COLO668 (cell line): ENCODE results near the gene SLC33A1.
"Not testable (repeated sequence)": the region's sequence is repeated elsewhere in the genome, so short reads cannot be mapped to it uniquely, and the experiment has no call there.

Experiments used
- DNase-seq: peaks from one replicate; lab custom pipeline; 2025; ENCODE audit not compliant: unreplicated experiment; lab: John Stamatoyannopoulos, UW

The SLC33A1 gene

DNA sequence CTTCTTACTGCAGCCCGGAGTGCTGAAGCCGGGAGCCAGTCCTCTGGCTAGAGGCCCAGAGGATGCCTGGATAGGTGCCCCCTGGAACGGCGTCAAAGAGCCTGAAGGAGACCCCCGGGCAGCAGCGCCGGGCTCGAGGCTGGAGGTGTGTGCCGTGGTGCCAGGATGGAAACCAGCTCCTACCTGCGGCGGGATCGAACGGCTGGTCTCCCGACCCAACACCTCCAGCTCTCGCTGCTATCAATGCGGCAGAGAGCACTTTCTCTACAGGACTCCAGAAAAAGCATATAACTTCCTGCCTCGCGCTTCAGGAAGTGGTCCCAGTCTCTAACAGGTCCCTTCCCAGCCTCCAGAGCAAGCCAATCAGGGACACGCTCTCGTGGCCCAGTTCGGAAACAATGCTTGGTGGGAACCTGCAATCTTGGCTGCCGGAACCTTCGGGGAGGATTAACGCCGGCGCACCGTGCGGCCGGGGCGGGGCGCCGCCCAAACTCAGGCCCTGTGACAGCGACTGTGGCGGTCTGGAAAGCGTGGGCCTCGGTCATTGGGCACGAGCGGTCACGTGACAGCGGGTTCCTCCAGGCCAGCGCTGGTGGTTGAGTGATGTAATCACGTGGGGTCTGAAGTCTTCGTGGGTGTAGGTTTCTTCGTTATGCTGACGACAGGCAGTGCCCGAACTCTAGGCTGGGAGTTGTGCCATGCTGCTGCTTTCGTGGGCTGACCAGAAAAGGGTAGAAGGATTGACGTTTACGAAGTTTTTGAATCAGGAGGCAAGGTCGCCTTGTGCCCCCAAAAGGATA lies at the start of gene SLC33A1:
SLC33A1 (minus strand) TSS at position 287 of the 800 bp plus-strand sequence. CDS start 430 bp downstream, outside the sequence.
- peak; percentile 94 for DNase-seq

DNA sequence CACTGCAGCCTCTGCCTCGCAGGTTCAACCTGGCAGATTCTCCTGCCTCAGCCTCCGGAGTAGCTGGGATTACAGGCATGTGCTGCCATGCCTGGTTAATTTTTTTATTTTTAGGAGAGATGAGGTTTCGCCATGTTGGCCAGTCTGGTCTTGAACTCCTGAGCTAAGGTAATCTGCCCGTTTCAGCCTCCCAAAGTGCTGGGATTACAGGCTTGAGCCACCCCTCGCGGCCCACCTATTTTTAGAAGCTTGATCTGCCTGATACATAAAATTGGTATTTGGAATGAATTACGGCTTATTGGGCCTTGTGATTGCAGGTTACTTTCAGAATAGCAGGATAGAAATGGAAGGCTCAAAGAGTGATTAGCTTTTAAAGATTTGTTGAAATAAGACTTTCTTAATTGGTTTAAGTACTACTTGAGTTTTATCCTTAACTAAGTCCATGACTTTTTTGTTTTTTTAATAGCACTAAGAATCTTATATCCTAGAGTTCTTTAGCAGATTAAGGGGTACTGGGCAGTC lies 41.2 kb upstream of the SLC33A1 start:
- no peak for DNase-seq

DNA sequence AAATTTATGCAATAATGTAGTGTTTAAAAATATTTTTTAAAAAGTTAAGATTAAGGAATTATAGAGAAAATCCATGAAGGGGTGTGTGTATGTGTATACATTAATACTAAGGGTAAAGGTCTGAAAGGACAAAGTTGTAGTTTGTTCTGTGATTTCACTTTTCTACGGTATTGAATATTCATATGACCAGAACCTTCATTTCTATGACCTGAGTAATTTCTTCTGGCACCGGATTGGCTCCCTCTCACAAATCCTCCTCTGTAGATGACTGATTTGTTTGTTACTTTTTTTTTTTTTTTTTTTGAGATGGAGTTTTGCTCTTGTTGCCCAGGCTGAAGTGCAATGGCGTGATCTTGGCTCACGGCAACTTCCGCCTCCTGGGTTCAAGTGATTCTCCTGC lies 37.1 kb upstream of the SLC33A1 start:
- no peak for DNase-seq

- no peak for DNase-seq
These were observed 36.5 kb upstream of the SLC33A1 start for GRCh38 chr3:155890671-155891190.

GRCh38 chr3:155889952-155890351 lies 35.7 kb upstream of the SLC33A1 start:
- no peak for DNase-seq

GRCh38 chr3:155889212-155889611 lies 35.0 kb upstream of the SLC33A1 start:
- no peak for DNase-seq

DNA sequence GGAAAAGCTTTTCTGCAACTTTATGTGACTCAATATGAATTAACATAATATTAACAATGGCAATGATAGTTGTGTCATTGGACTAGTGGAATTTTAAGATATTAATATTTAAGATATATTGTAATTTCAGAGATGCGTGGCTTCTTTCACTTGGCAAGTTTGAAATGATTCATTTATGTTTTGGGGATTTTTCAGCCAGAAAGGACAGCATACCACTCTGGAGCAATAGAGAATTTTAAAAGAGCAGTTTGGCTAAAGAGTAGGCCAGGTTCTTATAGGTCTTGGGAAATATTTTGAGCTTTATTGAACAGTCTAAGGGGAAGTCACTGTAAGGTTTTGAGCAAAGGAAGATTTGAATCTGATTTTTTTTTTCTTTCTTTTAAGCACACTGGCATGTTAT lies 32.7 kb upstream of the SLC33A1 start:
- DNase-seq = no peak

DNA sequence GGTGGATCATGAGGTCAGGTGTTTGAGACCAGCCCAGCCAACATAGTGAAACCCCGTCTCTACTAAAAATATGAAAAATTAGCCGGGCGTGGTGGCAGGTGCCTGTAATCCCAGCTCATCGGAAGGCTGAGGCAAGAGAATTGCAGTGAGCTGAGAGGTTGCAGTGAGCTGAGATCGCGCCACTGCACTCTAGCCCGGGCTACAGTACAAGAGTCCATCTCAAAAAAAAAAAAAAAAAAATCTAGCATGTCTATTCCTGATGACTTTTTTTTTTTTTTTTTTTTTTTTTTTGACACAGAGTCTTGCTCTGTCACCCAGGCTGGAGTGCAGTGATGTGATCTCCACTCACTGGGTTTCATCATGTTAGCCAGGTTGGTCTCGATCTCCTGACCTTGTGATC lies 32.1 kb upstream of the SLC33A1 start:
- not testable (repeated sequence) for DNase-seq

DNA sequence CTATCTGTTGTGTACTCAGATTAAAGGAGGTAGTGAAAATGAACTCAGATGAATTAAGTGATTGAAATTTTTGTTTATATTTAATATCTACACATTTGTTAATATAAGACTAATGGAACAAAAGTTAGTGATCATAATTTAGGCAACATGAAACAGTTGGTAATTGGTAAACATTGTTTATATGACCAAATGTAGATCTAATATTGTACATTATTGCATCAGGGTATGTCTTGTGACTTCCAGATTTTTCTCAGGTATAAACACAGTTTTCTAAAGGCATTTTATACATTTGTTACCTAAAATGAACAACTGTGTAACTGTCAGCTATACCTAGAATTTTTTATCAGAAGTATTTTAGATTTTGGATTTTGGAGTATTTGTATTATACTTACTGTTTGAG lies 31.1 kb upstream of the SLC33A1 start:
- DNase-seq = no peak

DNA sequence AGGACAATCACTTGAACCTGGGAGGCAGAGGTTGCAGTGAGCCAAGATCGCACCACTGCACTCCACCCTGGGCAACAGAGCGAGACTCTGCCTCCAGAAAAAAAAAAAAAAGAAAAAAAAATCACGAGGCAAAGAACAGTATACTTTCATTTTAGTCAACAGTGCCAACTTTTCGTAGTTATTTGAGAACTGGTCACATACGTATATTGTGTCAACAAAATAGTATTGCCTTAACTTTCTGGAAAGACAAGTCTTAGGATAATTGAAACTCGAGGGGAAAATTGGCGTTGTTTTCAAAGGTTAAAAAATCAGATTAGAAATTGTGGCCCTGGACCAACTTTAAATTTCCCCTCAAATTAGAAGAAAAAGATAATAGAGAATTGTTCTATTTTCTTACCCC lies 30.1 kb upstream of the SLC33A1 start:
- DNase-seq = no peak

DNA sequence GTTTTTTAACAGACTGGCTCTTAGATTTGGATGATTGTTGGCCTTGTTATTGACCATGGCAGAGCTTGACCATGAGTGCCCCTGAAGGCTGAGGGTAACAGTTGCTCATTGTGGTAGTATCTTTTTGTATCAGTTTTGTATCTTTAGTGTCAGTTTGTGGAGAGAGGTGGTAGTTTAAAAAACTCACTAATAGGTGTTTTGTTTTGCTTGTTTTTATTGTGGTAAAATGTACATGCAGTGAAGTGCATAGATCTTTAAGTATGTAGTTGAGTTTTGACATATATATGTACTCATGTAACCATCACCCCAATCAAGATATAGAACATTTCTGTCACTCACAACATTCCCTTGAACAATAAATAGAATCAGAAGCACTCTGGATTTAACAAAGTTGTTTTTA lies 26.1 kb upstream of the SLC33A1 start:
- DNase-seq = no peak

DNA sequence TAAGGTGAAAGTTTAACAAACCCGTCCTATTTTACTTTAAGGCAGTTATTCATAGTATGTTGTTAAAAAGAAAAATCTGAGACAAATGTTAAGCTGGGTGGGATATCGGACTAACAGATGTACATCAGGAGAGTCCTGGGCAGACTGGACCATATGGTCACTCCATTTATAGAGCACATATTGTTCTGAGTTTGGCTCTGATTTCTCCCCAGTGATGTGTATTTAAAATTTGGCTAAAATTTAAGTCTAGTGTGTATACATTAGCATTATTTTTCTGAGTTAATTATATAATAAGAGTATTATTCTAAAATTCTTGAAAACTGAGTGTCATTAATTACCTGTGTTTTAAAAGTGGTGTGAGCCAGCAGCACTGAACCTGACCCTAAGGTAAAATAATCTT lies 22.3 kb upstream of the SLC33A1 start:
- DNase-seq = no peak

DNA sequence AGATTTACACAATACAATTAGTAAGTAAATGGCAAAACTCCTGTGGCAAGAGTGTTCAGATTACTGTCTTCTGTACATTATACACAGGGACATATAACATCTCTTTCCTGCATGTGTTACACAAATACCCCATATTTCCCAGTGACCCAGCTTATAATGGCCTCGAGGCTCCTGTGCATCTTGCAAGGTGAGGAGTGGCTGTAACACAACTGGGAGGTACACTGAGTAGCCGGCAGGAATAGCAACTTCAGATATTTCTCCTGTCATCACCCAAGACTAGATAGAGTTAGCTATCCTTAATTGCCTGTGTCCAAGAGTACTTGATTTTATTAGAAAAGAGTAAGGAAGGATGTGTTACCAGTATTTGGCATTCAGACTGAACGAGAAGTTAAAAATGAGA lies 21.8 kb upstream of the SLC33A1 start:
- DNase-seq = no peak

DNA sequence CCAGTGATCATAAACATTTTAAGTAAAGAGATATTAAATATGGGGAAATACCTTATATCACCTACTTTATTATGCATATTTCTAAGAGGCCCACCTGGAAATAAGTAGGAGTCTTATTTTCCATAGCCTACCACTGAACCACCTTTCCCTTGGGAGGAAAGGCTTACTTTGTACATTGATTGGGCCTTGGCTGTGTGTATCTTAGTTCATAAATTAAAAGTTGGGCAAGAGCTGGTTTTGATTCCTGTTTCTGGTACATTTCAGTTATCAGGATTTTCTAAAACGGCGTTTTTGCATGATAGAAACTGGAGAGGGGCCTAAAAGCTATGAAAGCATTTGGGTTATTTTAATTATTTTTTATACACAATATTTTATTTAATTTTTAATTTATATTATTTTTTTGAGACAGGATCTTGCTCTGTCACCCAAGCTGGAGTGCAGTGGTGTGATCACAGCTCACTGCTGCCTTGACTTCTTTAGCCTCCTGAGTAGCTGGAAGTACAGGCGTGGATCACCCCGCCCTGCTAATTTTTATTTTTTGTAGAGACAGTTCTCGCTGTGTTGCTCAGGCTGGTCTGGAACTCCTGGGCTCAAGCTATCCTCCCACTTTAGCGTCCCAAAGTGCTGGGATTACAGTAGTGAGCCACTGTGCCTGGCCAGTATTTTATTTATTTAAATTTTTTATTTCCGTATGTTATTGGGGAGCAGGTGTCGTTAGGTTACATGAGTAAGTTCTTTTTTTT lies 18.8 kb upstream of the SLC33A1 start:
- no peak for DNase-seq

DNA sequence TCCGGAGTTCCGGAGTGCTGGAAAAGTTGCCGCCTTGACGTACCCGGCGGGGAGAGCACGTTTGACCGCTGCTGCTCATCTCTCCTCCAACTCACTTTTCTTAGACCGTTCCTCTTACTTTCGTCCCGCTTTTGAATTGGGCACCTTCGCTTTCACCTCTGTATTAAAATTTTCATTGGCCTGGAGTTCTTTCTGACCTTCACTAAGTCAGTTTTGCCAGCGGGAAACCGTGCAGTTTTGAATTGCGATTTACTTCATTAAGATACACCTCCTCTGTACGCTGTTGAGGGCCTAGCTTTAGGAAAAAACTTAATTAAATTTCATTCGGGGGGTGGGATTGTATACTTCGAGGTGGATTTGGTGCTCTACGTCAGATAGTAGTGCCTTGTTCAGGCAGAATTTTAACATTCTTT lies 17.5 kb upstream of the SLC33A1 start:
- DNase-seq = no peak

DNA sequence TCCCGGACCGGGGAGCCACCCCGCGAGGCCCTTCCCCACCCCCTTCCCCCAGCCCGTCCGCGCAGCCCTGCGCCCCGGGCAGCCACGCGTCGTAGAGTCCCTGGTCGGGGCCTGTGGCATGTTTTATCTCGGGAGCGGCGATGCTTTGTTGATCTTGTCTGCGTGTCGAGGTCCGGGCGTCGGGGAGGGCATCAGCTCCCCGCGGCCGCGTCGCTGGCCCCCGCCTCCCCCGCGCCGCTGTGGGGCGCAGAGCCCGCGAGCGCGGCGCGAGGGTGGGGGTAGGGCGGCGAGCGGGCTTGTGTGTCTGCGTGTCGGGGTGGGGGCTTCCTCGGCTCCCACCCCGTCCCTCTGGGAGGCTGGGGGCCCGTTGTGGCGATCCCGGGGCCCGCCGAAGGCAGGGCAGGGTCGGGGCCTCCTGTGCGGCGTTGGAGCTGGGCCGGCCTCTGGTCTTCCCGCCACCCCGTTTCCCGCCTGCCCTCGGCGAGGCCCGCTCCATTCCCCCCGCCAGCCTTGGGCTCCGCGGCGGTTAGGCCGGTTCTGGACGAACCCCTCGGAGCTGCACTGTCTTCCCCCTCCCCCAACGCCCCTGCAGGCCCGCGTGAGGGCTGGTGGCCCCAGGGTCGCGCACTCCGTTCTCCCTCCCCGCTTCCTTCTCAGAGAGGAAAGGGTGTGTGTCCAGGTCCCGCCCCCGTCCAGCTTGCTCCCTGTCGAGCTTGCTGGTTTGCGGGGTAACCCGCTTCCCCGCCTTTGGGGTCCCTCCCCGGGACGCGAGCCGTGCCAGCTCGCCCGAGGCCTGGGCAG lies 16.9 kb upstream of the SLC33A1 start:
- DNase-seq = peak; percentile 47

DNA sequence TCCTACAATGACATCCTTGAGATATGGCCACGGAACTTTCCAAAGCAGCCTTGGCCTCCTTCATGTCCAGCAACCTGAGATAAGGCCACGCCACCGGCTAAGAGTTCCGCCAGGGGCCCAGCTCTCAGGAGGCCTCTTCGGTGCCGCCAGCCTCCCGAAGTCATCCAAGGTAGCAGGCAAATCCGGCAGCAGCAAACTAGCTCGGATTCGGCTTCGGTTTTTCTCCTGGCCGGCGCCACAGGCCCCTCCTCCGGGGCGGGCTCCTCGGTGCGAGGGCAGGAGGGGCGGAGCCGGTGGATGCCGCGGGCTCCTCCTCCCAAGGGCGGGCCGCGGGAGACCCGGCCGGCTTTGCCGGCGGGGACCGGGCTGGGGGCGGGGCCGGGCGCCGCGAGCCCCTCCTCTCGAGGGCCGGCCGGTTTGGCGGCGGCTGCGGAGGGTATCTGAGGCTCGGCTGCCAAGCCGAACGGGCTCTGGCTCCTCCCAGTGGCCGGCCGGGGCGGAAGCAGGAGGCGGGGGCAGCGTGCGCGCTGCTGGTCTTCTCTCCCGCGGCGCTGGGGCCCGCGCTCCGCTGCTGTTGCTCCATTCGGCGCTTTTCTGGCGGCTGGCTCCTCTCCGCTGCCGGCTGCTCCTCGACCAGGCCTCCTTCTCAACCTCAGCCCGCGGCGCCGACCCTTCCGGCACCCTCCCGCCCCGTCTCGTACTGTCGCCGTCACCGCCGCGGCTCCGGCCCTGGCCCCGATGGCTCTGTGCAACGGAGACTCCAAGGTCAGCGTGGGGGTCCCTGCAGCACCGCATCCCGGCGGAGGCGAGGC lies 16.1 kb upstream of the SLC33A1 start, which contains the start of gene GMPS:
GMPS (plus strand) TSS at position 518 of the 812 bp plus-strand sequence; CDS start at position 739, 221 bp downstream.
- peak; percentile 94 for DNase-seq

DNA sequence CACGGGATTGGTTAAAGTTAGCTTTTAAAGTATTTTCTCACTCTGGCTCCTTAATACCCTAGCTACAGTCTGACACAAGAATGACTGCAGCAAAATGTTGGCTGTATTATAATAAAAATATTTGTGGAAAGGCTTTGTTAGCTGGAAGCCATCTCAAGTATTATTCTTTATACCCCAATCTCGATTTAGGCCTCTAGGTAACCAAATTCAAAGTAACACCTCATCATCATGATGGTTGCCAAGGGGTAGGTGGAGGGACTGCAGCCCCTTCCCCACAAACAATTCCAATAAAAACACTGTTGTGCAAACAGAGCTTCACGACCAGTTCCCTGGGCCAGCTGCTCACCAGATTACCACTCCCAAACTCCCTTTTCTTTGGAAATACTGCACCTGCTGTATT lies 15.5 kb upstream of the SLC33A1 start:
- DNase-seq = no peak

DNA sequence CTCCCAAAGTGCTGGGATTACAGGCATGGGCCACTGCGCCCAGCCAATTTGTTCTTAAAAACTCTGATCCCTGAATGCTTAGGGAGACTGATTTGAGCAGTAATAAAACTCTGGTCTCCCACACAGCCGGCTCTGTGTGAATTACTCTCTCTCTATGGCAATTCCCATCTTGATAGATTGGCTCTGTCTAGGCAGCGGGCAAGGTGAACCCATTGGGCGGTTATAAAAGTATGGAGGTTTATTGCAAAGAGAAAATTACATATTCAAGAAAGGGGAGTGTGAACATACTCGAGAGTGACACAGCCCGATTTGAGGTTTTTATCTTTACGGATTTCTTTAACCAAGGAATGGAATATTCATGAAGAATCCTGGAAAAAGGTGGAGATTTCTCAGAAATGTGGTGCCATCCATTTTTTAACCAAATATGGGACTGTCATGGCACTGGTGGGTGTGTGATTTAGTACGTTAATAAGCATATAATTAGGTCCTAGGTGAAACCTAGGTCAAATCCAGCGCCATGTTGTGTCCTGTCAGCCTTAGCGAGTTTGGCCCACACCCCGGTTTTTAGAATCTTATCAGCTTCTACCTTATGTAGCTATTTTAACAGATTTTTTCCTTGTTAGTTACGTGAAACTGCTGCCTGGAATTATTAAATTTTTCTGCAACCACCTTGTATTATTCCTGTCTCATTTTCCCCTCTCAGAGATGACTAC lies 9.0 kb upstream of the SLC33A1 start:
- no peak for DNase-seq
